IPS DF 4.7 (cell line): ENCODE measurements around the gene EEF1AKMT1.

Source experiments
- DNase-seq: peaks from one replicate; pipeline ENCODE4 v3.0.0-alpha.2; 2013; ENCODE audit warnings: low spot score; ENCODE audit errors: extremely low read depth

Gene EEF1AKMT1

GRCh38 chr13:20719783-20720182 lies 54.0 kb downstream of the EEF1AKMT1 start:
- DNase-seq = no peak

GRCh38 chr13:20718958-20719566 lies 54.7 kb downstream of the EEF1AKMT1 start:
- no peak for DNase-seq

GRCh38 chr13:20717581-20718542 lies 55.9 kb downstream of the EEF1AKMT1 start:
- DNase-seq = no peak

GRCh38 chr13:20716951-20717350 lies 56.8 kb downstream of the EEF1AKMT1 start:
- DNase-seq = no peak

- no peak for DNase-seq
Measured at GRCh38 chr13:20715330-20715712, 58.4 kb downstream of the EEF1AKMT1 start.

GRCh38 chr13:20714563-20715329 lies 59.0 kb downstream of the EEF1AKMT1 start:
- DNase-seq = no peak

- no peak for DNase-seq
Measured at GRCh38 chr13:20714161-20714560, 59.6 kb downstream of the EEF1AKMT1 start.

GRCh38 chr13:20713751-20714150 lies 60.0 kb downstream of the EEF1AKMT1 start:
- DNase-seq = no peak

GRCh38 chr13:20713014-20713376 lies 60.8 kb downstream of the EEF1AKMT1 start:
- no peak for DNase-seq

GRCh38 chr13:20711301-20712044 lies 62.3 kb downstream of the EEF1AKMT1 start:
- DNase-seq = no peak

GRCh38 chr13:20709782-20710181 lies 64.0 kb downstream of the EEF1AKMT1 start:
- no peak for DNase-seq

- no peak for DNase-seq
Measured at GRCh38 chr13:20709369-20709768, 64.4 kb downstream of the EEF1AKMT1 start.

- no peak for DNase-seq
Measured at GRCh38 chr13:20708216-20708615, 65.5 kb downstream of the EEF1AKMT1 start.

GRCh38 chr13:20706661-20707060 lies 67.1 kb downstream of the EEF1AKMT1 start:
- DNase-seq = no peak

- no peak for DNase-seq
Measured at GRCh38 chr13:20704459-20705069, 69.2 kb downstream of the EEF1AKMT1 start.

GRCh38 chr13:20703780-20704458 lies 69.8 kb downstream of the EEF1AKMT1 start:
- DNase-seq = no peak

- no peak for DNase-seq
Measured at GRCh38 chr13:20702915-20703779, 70.6 kb downstream of the EEF1AKMT1 start, which contains the start of gene IL17D. TSS of gene IL17D (plus strand) at chr13:20703699. CDS start at chr13:20704002, 303 bp downstream.

GRCh38 chr13:20702530-20702914 lies 71.2 kb downstream of the EEF1AKMT1 start:
- DNase-seq = no peak

- no peak for DNase-seq
Measured at GRCh38 chr13:20701461-20701860, 72.3 kb downstream of the EEF1AKMT1 start.
